ENCODE data around the gene STK11.

STK11 gene

DNA sequence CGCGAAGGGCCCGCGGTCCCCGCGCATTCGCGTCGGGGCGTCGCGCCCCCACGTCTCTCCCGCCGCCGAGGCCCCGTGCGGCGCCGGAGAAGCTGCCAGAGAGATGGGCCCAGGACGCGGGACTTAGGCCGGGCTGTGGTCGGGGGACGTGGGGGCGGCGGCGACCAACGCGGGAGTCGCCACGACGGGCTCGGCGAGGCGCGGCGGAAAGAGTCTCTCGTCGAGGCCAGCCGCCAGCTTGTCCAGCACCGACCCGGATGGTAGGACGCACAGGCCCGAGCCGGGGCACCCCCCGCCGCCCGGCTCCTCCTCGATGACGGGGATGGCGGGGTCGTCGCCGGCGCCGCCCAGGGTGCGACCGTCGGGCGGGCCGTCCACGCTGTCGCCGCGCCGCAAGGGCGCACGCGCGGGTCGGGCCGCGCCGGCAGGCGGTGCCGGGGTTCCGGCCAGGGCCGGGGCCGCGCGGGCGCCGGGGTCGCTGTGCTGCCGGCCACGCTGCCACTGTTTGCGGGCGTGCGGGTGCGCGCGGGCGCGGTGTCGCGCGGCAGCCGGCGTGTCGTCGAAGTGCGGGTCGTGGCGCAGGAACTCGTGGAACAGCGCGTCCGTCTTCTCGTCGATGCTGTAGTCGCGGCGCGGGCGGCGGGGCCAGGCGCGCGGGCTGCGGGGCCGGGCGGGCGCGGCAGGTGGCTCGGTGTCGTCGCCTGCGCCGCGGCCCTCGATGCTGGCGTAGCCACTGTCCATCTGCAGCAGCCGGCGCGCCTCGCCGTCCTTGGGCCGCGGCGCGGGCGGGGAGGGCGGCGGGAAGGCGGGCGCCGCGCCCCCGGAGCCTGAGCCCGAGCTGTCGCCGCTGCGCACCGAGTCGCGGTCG is 23.7 kb downstream of the STK11 start:
- no peaks in the 10 kb centered on the region for H3K36me3 ChIP-seq (replicated peaks; ENCODE audit: insufficient read depth, low read length)

DNA sequence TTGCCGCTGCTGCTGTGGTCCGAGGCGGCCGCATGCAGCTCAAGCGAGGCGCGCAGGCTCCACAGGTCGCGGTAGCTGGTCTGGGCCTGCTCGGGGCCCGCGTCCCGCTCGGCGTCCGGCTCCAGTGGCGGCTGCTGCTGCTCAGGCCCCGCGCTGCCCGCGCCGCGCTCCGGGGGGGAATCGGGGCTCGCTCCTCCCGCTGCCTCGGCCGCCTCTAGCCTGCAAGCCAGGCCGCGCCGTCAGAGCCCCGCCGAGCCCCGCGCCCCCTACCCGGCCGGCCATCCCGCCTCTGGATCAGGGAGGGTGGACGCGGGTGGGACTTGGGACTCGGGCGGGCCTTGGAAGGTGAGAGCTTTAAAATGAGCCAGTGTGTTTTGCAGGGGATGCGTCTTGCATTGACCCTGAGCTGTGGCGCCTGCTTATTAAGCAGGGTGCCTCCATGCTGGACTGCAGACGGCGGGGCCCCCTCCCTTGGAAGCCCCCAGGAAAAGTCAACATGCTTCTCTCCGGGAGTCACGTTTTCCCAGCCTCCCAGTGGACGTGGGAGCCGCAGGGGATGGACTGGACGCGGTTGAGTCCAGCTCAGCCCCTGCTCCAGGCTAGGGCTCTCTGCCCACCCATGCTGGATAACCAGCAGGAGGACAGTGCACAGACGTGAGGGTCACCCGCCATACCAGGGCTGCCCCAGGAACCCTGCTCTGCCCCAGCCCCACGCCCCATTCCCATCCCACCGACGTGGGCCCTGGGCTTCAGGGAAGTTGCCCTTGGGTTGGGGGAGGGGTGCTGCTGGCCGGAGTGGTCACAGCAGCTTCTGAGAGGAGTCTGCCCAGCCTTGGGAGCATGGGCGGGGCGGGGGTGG is 24.6 kb downstream of the STK11 start:
- Histone ChIP-seq H3F3A (ENCODE audit: insufficient read depth, low read length) (no peaks in the 10 kb centered on the region), H3K36me3 (replicated peaks; ENCODE audit: insufficient read depth, low read length) (no peaks in the 10 kb centered on the region), H3K4me3 (ENCODE audit: low read length) (no peak overlapping the region), H3K4me1 (ENCODE audit: low read length) (no peaks in the 10 kb centered on the region), H3K9me2 (replicated peaks; ENCODE audit: insufficient read depth, low read length) (no peaks in the 10 kb centered on the region), H3K4me2 (ENCODE audit: low read depth, low read length) (no peak overlapping the region), H3K27me3 (replicated peaks; ENCODE audit: insufficient read depth, low read length) (peaks cover 37% of the 10 kb centered on the region), H4K20me1 (ENCODE audit: insufficient read depth, low read length) (no peaks in the 10 kb centered on the region), H3K9ac (ENCODE audit: low read length) (no peak overlapping the region), H3K9me3 (replicated peaks; ENCODE audit: insufficient read depth, low read length) (no peaks in the 10 kb centered on the region), H2AFZ (ENCODE audit: low read length) (no peak overlapping the region), H3K79me2 (ENCODE audit: low read length) (no peaks in the 10 kb centered on the region), H3K27ac (ENCODE audit: low read length) (no peak overlapping the region)
- TF ChIP-seq, protein P1, sequence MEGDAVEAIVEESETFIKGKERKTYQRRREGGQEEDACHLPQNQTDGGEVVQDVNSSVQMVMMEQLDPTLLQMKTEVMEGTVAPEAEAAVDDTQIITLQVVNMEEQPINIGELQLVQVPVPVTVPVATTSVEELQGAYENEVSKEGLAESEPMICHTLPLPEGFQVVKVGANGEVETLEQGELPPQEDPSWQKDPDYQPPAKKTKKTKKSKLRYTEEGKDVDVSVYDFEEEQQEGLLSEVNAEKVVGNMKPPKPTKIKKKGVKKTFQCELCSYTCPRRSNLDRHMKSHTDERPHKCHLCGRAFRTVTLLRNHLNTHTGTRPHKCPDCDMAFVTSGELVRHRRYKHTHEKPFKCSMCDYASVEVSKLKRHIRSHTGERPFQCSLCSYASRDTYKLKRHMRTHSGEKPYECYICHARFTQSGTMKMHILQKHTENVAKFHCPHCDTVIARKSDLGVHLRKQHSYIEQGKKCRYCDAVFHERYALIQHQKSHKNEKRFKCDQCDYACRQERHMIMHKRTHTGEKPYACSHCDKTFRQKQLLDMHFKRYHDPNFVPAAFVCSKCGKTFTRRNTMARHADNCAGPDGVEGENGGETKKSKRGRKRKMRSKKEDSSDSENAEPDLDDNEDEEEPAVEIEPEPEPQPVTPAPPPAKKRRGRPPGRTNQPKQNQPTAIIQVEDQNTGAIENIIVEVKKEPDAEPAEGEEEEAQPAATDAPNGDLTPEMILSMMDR (IDR thresholded peaks at IDR 0.05; ENCODE audit: low read length) = no peak
- TF ChIP-seq EZH2phosphoT487 (IDR thresholded peaks at IDR 0.05; ENCODE audit: low read length) (no peak), EZH2 (optimal IDR thresholded peaks at IDR 0.05; ENCODE audit: low read depth, low read length) (no peak)
- no peak for DNase-seq

More for the DNA sequence above, 23.7 kb downstream of the STK11 start:
- no peaks in the 10 kb centered on the region for H3K79me2 ChIP-seq (ENCODE audit: low read length)
- no peak overlapping the region for H3K9ac ChIP-seq (ENCODE audit: low read length)
- H2AFZ ChIP-seq (ENCODE audit: low read length) = no peak overlapping the region
- H3K9me3 ChIP-seq (replicated peaks; ENCODE audit: insufficient read depth, low read length) = no peaks in the 10 kb centered on the region
- H3F3A ChIP-seq (ENCODE audit: insufficient read depth, low read length) = no peaks in the 10 kb centered on the region
- no peak overlapping the region for H3K27ac ChIP-seq (ENCODE audit: low read length)
- H3K4me3 ChIP-seq (ENCODE audit: low read length) = no peak overlapping the region
- no peak overlapping the region for H3K4me2 ChIP-seq (ENCODE audit: low read depth, low read length)
- H3K9me2 ChIP-seq (replicated peaks; ENCODE audit: insufficient read depth, low read length) = no peaks in the 10 kb centered on the region
- TF ChIP-seq, protein P1 (IDR thresholded peaks at IDR 0.05; ENCODE audit: low read length) = no peak
- TF ChIP-seq EZH2phosphoT487 (IDR thresholded peaks at IDR 0.05; ENCODE audit: low read length) (no peak), EZH2 (optimal IDR thresholded peaks at IDR 0.05; ENCODE audit: low read depth, low read length) (no peak)
- no peaks in the 10 kb centered on the region for H4K20me1 ChIP-seq (ENCODE audit: insufficient read depth, low read length)
- DNase-seq = no peak
- no peaks in the 10 kb centered on the region for H3K4me1 ChIP-seq (ENCODE audit: low read length)
- peaks cover 28% of the 10 kb centered on the region for H3K27me3 ChIP-seq (replicated peaks; ENCODE audit: insufficient read depth, low read length)

DNA sequence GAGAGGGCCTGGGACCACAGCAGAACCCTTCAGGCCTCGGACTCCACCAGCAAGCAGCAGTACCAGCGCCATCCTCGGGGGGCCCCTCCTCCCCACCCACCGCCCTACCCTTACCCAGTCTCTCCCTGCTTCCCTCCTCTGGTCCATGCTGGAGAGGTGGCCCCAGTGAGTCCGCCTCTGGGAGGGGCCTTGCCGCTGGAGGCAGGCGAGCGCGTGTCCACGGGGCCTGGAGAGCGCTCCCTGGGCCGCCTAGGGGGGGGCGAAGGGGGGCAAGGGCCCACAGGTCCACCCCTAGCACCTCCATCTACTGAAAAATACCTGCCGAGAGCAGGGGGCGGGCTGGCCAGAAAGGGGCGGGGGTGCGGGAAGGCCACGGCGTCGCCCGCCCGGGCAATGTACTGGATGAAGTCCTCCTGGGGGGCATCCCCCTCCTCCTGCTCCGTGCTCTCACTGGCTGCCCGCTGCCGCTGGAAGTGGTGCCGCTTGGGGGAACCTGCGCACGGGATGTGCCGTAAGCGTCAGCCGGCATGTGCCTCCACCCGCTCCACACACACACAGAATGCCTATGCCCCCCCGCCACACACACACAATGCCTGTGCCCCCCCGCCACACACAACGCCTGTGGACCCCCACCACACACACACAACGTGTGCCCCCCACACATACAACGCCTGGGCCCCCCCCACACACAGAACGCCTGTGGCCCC is 25.4 kb downstream of the STK11 start:
- Histone ChIP-seq H3K79me2 (ENCODE audit: low read length) (no peaks in the 10 kb centered on the region), H3K27me3 (replicated peaks; ENCODE audit: insufficient read depth, low read length) (peaks cover 44% of the 10 kb centered on the region), H3K36me3 (replicated peaks; ENCODE audit: insufficient read depth, low read length) (no peaks in the 10 kb centered on the region), H3K9me3 (replicated peaks; ENCODE audit: insufficient read depth, low read length) (no peaks in the 10 kb centered on the region), H3F3A (ENCODE audit: insufficient read depth, low read length) (no peaks in the 10 kb centered on the region), H3K4me1 (ENCODE audit: low read length) (no peaks in the 10 kb centered on the region), H3K9me2 (replicated peaks; ENCODE audit: insufficient read depth, low read length) (no peaks in the 10 kb centered on the region), H2AFZ (ENCODE audit: low read length) (no peak overlapping the region), H3K4me2 (ENCODE audit: low read depth, low read length) (no peak overlapping the region), H3K4me3 (ENCODE audit: low read length) (no peak overlapping the region), H3K9ac (ENCODE audit: low read length) (no peak overlapping the region), H4K20me1 (ENCODE audit: insufficient read depth, low read length) (no peaks in the 10 kb centered on the region), H3K27ac (ENCODE audit: low read length) (no peak overlapping the region)
- DNase-seq = no peak
- TF ChIP-seq EZH2 (optimal IDR thresholded peaks at IDR 0.05; ENCODE audit: low read depth, low read length) = no peak
- no peak for TF ChIP-seq EZH2phosphoT487 (IDR thresholded peaks at IDR 0.05; ENCODE audit: low read length)
- TF ChIP-seq, protein P1 (IDR thresholded peaks at IDR 0.05; ENCODE audit: low read length) = no peak

Data from MM.1S (cell line).